ENCODE data around the gene PYDC1.

DNA sequence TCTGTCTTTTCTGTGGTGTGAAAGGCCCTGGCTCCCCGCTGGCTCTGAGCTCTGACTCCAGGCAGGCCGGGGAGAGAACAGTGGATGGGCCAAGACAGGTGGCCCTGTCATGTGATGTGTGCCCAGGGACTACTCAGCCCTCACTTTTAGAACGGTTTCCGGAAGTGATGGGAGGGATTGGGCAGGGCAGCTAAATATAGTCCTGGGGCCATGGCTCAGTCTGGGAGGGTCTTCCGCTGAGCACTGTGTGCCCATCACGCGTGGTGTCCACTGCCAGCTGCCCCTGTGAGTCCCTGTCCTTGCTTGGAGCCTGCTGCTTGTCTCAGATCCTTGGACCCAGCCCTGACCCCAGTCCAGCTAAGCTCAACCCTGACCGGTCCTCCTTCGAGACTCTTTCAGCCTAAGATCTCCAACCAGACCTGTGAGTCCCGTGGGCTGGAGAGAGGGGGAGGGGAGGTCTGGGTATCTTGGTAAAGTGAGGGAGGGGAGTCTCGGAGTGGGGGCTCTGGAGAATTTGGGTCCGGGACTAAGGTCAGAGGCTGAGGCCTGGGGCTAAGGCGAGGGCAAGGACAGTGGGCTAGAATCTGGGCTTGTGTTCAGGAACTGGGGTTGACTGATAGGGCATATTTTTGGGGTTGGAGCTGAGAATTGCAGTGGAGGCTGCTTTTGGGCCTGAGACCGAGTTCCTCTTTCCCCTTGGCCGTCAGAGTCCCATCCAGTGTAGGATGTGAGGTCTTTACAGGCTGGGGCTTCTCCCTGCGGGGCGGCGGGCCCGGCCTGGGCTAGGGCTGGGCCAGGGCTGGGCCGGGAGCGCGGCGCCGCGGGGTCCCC lies 2.8 kb downstream of the PYDC1 start, which contains the start of gene TRIM72:
- TF ChIP-seq, protein P1, sequence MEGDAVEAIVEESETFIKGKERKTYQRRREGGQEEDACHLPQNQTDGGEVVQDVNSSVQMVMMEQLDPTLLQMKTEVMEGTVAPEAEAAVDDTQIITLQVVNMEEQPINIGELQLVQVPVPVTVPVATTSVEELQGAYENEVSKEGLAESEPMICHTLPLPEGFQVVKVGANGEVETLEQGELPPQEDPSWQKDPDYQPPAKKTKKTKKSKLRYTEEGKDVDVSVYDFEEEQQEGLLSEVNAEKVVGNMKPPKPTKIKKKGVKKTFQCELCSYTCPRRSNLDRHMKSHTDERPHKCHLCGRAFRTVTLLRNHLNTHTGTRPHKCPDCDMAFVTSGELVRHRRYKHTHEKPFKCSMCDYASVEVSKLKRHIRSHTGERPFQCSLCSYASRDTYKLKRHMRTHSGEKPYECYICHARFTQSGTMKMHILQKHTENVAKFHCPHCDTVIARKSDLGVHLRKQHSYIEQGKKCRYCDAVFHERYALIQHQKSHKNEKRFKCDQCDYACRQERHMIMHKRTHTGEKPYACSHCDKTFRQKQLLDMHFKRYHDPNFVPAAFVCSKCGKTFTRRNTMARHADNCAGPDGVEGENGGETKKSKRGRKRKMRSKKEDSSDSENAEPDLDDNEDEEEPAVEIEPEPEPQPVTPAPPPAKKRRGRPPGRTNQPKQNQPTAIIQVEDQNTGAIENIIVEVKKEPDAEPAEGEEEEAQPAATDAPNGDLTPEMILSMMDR (IDR thresholded peaks at IDR 0.05), result no peak
- no peak for TF ChIP-seq POLR2A (IDR thresholded peaks at IDR 0.05)
- no peak for TF ChIP-seq POLR2AphosphoS5 (IDR thresholded peaks at IDR 0.05)
